NT2/D1 (cell line): ENCODE results near the gene RSPH6A.

ENCODE experiments used
- DNase-seq: peaks from one replicate; pipeline ENCODE4 v3.0.0-alpha.2; 2011; ENCODE audit warnings: low read depth, low spot score
- H3K27me3 ChIP-seq: 2 replicates; pipeline ENCODE4 v1.6.0; 2011; ENCODE audit warnings: mild to moderate bottlenecking; ENCODE audit not compliant: insufficient read length, insufficient read depth
- H3K36me3 ChIP-seq: 2 replicates; pipeline ENCODE4 v1.6.1; 2011; ENCODE audit warnings: mild to moderate bottlenecking, low read length, mixed read lengths; ENCODE audit not compliant: insufficient read depth, insufficient read length
- H3K4me1 ChIP-seq: 2 replicates; pipeline ENCODE4 v1.5.1; 2011; ENCODE audit not compliant: insufficient read depth, insufficient read length
- H3K4me3 ChIP-seq: 2 replicates; pipeline ENCODE4 v1.5.1; 2011; ENCODE audit warnings: low read depth; ENCODE audit not compliant: insufficient read length
- H3K9ac ChIP-seq: 2 replicates; pipeline ENCODE4 v1.6.0; 2011; ENCODE audit warnings: low read depth; ENCODE audit not compliant: insufficient read length
- H3K9me3 ChIP-seq: 2 replicates; pipeline ENCODE4 v1.5.1; 2011; ENCODE audit warnings: mild to moderate bottlenecking, low read length; ENCODE audit not compliant: insufficient read depth
- SUZ12 ChIP-seq: IDR thresholded peaks from 2 replicates; pipeline ENCODE4 v1.6.1; 2011; ENCODE audit not compliant: insufficient read length, insufficient read depth; ENCODE audit errors: extremely low read depth
- YY1 ChIP-seq: IDR thresholded peaks from 2 replicates; pipeline ENCODE4 v1.6.1; 2011; ENCODE audit not compliant: insufficient read length, insufficient read depth
- ZNF274 ChIP-seq: IDR thresholded peaks from 2 replicates; pipeline ENCODE4 v1.6.1; 2011; ENCODE audit warnings: mild to moderate bottlenecking, low read depth, low read length

RSPH6A gene

DNA sequence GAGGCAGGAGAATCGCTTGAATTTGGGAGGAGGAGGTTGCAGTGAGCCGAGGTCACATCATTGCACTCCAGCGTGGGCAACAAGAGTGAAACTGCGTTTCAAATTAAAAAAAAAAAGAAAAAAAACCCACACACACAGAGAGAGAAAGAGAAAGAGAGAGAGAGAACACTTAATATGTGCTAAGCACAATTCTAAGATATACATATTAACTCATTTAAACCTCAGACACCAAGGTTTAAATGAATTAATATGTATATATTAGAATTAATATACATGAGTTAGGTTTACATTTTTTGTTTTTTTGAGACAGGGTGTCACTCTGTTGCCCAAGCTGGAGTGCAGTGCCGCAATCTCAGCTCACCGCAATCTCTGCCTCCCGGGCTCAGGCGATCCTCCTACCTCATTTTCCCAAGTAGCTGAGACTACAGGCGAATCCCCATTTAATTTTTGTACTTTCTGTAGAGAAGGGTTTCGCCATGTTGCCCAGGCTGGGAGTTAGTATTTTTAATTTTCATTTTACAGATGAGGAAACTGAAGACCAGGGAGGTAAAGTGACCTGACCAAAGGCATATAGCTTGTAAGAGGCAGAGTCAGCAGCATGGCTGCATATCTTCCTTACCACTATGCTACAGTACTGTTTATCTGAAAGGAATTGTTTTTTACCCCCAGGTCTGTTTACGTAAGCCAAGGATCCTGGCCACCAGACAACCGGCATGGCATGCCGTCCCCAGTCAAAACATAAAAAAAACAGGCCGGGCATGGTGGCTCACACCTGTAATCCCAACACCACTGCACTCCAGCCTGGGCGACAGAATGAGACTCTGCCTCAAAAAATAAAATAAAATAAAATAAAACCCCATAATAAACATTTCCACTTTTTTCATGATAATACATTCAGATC is 45.5 kb upstream of the RSPH6A start:
- Histone ChIP-seq H3K9me3 (no peaks in the 10 kb centered on the region), H3K36me3 (peaks cover 29% of the 10 kb centered on the region), H3K4me3 (no peak overlapping the region), H3K4me1 (no peaks in the 10 kb centered on the region), H3K9ac (no peak overlapping the region), H3K27me3 (no peaks in the 10 kb centered on the region)
- no peak for DNase-seq
- TF ChIP-seq YY1 (no peak), ZNF274 (no peak), SUZ12 (no peak)

DNA sequence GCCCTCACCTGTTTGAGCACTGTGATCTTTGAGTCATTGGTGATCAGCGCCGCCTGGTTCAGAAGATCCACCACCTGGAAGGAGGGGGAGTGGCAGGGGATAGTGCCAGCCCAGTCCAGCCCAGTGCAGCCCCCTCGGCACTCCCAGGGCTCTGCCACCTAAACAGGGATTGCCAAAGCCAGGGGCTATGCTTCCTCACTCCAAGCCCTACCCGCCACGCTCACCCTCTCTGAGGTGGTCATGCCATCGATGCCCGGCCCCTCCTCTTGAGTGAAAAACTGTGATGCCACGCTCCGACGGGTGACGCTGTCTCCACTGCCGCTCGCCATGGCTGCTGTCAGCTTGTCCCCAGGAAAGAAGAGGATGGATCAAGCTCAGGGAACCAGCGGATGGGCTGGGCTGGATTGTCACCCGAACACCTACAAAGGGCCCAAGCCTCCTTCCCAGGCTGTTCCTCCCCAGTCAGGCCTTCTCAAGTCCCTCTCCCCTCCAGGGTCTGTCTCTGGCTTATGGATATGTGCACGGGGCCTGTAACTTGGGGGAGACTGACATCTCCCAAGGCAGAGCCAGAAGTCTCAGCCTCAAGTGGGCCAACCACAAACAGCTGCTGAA is 39.2 kb upstream of the RSPH6A start:
- TF ChIP-seq SUZ12 (no peak), YY1 (no peak), ZNF274 (no peak)
- peaks cover 66% of the 10 kb centered on the region for H3K36me3 ChIP-seq
- DNase-seq: no peak
- H3K4me3 ChIP-seq: no peak overlapping the region
- no peaks in the 10 kb centered on the region for H3K4me1 ChIP-seq
- no peaks in the 10 kb centered on the region for H3K27me3 ChIP-seq
- H3K9me3 ChIP-seq: no peaks in the 10 kb centered on the region
- H3K9ac ChIP-seq: no peak overlapping the region

DNA sequence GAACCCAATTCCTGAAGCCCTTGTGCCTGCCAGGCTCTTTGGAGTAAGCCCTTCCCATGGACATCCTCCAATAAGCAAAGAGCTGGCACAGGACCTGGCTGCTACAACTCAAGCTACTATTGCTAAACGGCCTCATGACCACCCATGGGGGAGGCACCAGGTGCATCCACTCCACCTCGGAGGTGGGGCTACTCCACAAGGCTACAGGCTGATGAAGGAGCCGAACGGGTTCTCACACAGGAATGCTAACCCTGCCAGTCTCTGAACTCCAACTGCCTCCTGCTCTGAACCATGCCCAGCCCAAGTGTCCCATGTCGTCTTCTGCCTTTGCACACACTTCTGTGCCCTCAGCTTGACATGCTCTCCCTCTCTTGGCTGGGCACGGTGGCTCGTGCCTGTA is 37.9 kb upstream of the RSPH6A start:
- Histone ChIP-seq H3K4me1 (no peaks in the 10 kb centered on the region), H3K27me3 (no peaks in the 10 kb centered on the region), H3K4me3 (no peak overlapping the region), H3K9ac (no peak overlapping the region), H3K36me3 (peaks cover 74% of the 10 kb centered on the region), H3K9me3 (no peaks in the 10 kb centered on the region)
- DNase-seq: no peak
- TF ChIP-seq YY1 (no peak), SUZ12 (no peak), ZNF274 (no peak)

DNA sequence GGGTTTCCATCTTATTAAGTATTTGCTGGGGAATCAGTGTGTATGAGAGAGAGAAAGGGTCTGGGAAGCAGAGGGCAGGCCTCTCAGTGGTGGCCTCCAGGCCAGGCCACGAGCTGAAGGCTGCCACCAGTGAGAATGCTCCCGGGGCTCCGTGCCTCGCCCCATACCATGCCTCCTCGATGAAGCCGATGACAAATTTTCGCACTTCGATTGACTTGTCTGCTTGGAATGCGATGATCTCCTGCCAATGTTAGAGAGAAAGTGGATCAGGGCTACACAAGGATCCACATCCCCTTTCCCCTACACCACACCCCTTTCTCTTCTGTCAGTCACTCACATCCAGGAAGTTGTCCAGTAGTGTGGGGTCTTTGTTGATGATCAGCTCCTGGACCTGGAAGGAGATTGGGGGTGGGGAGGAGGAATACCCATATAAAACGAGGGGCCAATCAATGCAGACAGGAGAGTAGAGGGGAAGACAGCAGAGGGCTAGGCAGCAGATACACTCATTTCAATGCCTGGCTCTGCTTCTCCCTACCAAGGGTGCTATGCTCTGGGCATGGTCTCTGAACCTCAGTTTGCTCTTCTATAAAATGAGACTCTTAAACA is 37.1 kb upstream of the RSPH6A start:
- Histone ChIP-seq H3K9ac (no peak overlapping the region), H3K27me3 (no peaks in the 10 kb centered on the region), H3K4me1 (no peaks in the 10 kb centered on the region), H3K4me3 (no peak overlapping the region), H3K36me3 (peaks cover 79% of the 10 kb centered on the region), H3K9me3 (no peaks in the 10 kb centered on the region)
- DNase-seq: no peak
- no peak for TF ChIP-seq YY1

DNA sequence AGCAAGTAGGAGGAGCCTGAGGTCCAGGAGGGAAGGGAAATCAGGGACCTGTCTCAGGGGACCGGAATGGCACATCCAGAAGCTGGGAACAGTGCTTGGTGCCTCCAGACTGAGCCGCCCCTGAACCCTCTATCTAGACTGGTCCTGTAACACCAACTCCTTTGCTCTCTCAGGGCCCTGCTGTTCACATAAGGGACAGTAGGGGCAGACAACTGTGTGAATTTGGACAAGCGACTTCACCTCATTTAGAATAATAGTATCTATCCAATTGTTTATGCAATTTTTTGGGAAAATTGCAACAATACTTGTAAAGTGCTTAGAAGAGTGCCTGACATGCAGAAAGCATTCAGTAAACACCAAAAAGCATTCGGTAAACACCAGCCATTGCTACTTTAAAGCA is 33.8 kb upstream of the RSPH6A start:
- DNase-seq: no peak
- H3K36me3 ChIP-seq: peaks cover 79% of the 10 kb centered on the region

DNA sequence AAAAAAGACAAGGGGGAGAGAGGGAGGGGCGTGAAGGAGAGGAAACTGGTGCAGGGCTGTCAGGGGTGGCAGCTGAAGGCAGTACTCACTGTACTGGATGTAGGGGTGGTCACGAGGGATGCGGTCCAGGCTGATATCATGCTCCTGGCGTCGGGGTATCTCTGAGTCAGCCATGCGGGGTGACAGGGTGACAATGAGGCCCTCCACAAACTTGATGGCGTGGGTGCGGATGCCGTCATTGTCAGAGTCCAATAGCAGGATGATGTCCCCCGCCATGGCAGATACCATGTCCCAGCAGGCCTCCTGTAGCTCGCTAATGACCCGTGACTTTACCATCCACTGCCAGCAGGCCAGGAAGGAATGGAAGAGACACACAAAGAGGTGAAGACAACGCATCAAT is 32.6 kb upstream of the RSPH6A start:
- peaks cover 81% of the 10 kb centered on the region for H3K36me3 ChIP-seq
- no peaks in the 10 kb centered on the region for H3K27me3 ChIP-seq
- no peak overlapping the region for H3K4me3 ChIP-seq
- no peaks in the 10 kb centered on the region for H3K4me1 ChIP-seq
- TF ChIP-seq YY1 (no peak), ZNF274 (no peak), SUZ12 (no peak)
- DNase-seq: no peak
- no peaks in the 10 kb centered on the region for H3K9me3 ChIP-seq
- no peak overlapping the region for H3K9ac ChIP-seq

More for the DNA sequence above, 33.8 kb upstream of the RSPH6A start:
- TF ChIP-seq SUZ12 (no peak), ZNF274 (no peak), YY1 (no peak)
- no peaks in the 10 kb centered on the region for H3K4me1 ChIP-seq
- H3K27me3 ChIP-seq: no peaks in the 10 kb centered on the region
- no peak overlapping the region for H3K4me3 ChIP-seq
- H3K9ac ChIP-seq: no peak overlapping the region
- no peaks in the 10 kb centered on the region for H3K9me3 ChIP-seq

DNA sequence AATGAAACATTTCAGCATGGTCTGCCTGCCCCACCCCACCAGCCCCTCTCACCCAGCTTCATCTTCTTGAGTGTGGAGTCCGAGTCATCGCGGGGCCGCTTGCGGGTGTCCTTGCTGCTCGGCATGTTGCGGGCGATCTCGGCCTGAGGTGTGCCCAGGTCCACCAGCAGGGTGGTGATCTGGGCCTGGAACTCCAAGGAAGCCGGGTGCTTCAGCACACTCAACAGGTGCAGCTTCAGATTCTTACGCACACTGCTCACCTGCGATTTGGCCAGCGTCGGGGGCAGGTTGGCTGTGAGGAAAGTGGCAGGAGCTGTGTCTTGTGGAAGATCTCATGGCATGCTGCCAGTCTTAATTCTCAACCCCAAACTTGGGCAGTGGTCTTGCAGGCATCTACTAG is 27.1 kb upstream of the RSPH6A start:
- Histone ChIP-seq H3K36me3 (peaks cover 72% of the 10 kb centered on the region), H3K9ac (no peak overlapping the region), H3K4me3 (no peak overlapping the region), H3K9me3 (no peaks in the 10 kb centered on the region; the same call in 1 of the 2 replicates), H3K4me1 (no peaks in the 10 kb centered on the region), H3K27me3 (no peaks in the 10 kb centered on the region)
- TF ChIP-seq YY1 (no peak), SUZ12 (no peak), ZNF274 (no peak)
- DNase-seq: no peak
